BE2C (cell line): ENCODE measurements around the gene RAB40C.

Experiments used
- DNase-seq: peaks from one replicate; pipeline ENCODE4 v3.0.0-alpha.2; 2020
- H3K27me3 ChIP-seq: fragments of 250-450 bp; sonication (Bioruptor Pico); 2 replicates; pipeline ENCODE4 v1.5.1; 2020; ENCODE audit warnings: mild to moderate bottlenecking
- H3K36me3 ChIP-seq: fragments of 250-450 bp; sonication (Bioruptor Pico); 2 replicates; pipeline ENCODE4 v1.5.1; 2020; ENCODE audit warnings: mild to moderate bottlenecking
- H3K4me1 ChIP-seq: fragments of 250-450 bp; sonication (Bioruptor Pico); 2 replicates; pipeline ENCODE4 v1.5.1; 2020
- H3K4me3 ChIP-seq: 2 replicates; pipeline ENCODE4 v1.5.1; 2011; ENCODE audit warnings: low read depth, low read length
- H3K9me3 ChIP-seq: fragments of 250-450 bp; sonication (Bioruptor Pico); 2 replicates; pipeline ENCODE4 v1.5.1; 2020
- CTCF ChIP-seq: IDR thresholded peaks from 2 replicates; pipeline ENCODE4 v1.5.1; 2012; ENCODE audit warnings: mild to moderate bottlenecking, low read depth, low read length

RAB40C gene

DNA sequence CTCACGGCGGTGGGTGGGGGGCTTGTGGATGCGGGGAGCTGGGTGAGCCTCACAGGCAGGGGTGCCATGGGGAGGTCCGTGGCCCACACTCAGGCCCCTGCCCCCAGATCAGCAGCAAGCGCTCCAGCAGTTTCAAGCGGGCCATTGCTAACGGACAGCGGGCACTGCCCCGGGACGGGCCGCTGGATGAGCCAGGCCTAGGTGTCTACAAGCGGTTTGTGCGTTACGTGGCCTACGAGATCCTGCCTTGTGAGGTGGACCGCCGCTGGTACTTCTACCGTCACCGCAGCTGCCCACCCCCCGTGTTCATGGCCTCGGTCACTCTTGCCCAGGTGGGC, 86.7 kb downstream of the RAB40C start:
- Histone ChIP-seq H3K36me3 (peaks cover 32% of the 10 kb centered on the region), H3K9me3 (no peaks in the 10 kb centered on the region), H3K4me1 (peaks cover 10% of the 10 kb centered on the region), H3K4me3 (no peak overlapping the region), H3K27me3 (no peaks in the 10 kb centered on the region)
- no peak for TF ChIP-seq CTCF
- no peak for DNase-seq

- Histone ChIP-seq H3K9me3 (no peaks in the 10 kb centered on the region), H3K27me3 (no peaks in the 10 kb centered on the region), H3K36me3 (peaks cover 34% of the 10 kb centered on the region), H3K4me3 (no peak overlapping the region), H3K4me1 (peaks cover 14% of the 10 kb centered on the region)
- no peak for TF ChIP-seq CTCF
- no peak for DNase-seq
These were observed 87.0 kb downstream of the RAB40C start for GRCh38 chr16:676913-677312.

- no peak overlapping the region for H3K4me3 ChIP-seq
- no peak for DNase-seq
- peaks cover 34% of the 10 kb centered on the region for H3K36me3 ChIP-seq
- no peaks in the 10 kb centered on the region for H3K9me3 ChIP-seq
- TF ChIP-seq CTCF = no peak
- H3K4me1 ChIP-seq = peaks cover 14% of the 10 kb centered on the region
- no peaks in the 10 kb centered on the region for H3K27me3 ChIP-seq
These were observed 87.7 kb downstream of the RAB40C start for GRCh38 chr16:677316-678190.

GRCh38 chr16:678209-678857, 88.5 kb downstream of the RAB40C start:
- H3K36me3 ChIP-seq = peaks cover 34% of the 10 kb centered on the region
- no peak for TF ChIP-seq CTCF
- H3K4me3 ChIP-seq = no peak overlapping the region
- peaks cover 14% of the 10 kb centered on the region for H3K4me1 ChIP-seq
- no peak for DNase-seq
- no peaks in the 10 kb centered on the region for H3K27me3 ChIP-seq
- no peaks in the 10 kb centered on the region for H3K9me3 ChIP-seq
